Measurements from ENCODE around the gene BBLN.
"Not testable (repeated sequence)": the region's sequence is repeated elsewhere in the genome, so short reads cannot be mapped to it uniquely, and the experiment has no call there.

Gene BBLN

GRCh38 chr9:128129976-128130590 lies 30.0 kb upstream of the BBLN start:
- DNase-seq (ENCODE audit: extremely low spot score), result not testable (repeated sequence)
- POLR2A ChIA-PET, result interaction anchor here (0.6 kb wide), 1 partner anchor 29 kb away, joined by 7 read pairs; no protein-coding TSS in a partner anchor
- CTCF ChIA-PET, result interaction anchor here (2.5 to 7.4 kb wide), 2 partner anchors 12 to 15 kb away, joined by 10 to 110 read pairs; no protein-coding TSS in a partner anchor
- TF ChIP-seq, protein P1, sequence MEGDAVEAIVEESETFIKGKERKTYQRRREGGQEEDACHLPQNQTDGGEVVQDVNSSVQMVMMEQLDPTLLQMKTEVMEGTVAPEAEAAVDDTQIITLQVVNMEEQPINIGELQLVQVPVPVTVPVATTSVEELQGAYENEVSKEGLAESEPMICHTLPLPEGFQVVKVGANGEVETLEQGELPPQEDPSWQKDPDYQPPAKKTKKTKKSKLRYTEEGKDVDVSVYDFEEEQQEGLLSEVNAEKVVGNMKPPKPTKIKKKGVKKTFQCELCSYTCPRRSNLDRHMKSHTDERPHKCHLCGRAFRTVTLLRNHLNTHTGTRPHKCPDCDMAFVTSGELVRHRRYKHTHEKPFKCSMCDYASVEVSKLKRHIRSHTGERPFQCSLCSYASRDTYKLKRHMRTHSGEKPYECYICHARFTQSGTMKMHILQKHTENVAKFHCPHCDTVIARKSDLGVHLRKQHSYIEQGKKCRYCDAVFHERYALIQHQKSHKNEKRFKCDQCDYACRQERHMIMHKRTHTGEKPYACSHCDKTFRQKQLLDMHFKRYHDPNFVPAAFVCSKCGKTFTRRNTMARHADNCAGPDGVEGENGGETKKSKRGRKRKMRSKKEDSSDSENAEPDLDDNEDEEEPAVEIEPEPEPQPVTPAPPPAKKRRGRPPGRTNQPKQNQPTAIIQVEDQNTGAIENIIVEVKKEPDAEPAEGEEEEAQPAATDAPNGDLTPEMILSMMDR (IDR thresholded peaks at IDR 0.05; ENCODE audit: control extremely low read depth, extremely low read depth, low read depth, missing control alignments), result peak; percentile 39

GRCh38 chr9:128130651-128131050 lies 29.4 kb upstream of the BBLN start:
- ChIA-PET CTCF (interaction anchor here (7.4 kb wide), 1 partner anchor 15 kb away, joined by 110 read pairs; no protein-coding TSS in a partner anchor), POLR2A (interaction anchor here (0.6 kb wide), 1 partner anchor 28 kb away, joined by 7 read pairs; no protein-coding TSS in a partner anchor)
- DNase-seq (ENCODE audit: extremely low spot score), result not testable (repeated sequence)

DNA sequence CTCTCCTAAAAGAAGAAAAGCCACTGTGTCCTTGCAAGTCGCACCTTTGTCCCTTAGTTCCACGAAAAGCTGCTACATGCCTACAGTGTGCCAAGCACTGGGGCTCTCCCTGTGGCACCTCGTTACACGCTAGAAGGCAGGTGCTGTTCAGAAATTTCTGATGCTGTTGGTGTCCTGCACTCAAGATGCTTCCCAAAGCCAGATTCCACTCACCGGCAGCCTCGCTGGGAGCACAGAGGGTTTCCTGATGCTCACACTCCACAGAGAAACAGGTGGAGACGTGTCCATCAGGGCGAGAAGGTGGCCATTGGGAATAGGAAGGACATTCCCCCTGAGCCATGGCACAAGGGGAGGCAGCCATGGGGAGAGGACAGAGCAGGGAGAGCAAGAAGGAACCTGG lies 28.7 kb upstream of the BBLN start:
- POLR2A ChIA-PET, result not testable (repeated sequence)

GRCh38 chr9:128132139-128132538 lies 27.9 kb upstream of the BBLN start:
- CTCF ChIA-PET; DNase-seq (ENCODE audit: extremely low spot score); POLR2A ChIA-PET: not testable (repeated sequence)

More for the DNA sequence above, 28.7 kb upstream of the BBLN start:
- DNase-seq (ENCODE audit: extremely low spot score); CTCF ChIA-PET: not testable (repeated sequence)

GRCh38 chr9:128135561-128135960 lies 24.5 kb upstream of the BBLN start:
- CTCF ChIA-PET; POLR2A ChIA-PET; DNase-seq (ENCODE audit: extremely low spot score): not testable (repeated sequence)

DNA sequence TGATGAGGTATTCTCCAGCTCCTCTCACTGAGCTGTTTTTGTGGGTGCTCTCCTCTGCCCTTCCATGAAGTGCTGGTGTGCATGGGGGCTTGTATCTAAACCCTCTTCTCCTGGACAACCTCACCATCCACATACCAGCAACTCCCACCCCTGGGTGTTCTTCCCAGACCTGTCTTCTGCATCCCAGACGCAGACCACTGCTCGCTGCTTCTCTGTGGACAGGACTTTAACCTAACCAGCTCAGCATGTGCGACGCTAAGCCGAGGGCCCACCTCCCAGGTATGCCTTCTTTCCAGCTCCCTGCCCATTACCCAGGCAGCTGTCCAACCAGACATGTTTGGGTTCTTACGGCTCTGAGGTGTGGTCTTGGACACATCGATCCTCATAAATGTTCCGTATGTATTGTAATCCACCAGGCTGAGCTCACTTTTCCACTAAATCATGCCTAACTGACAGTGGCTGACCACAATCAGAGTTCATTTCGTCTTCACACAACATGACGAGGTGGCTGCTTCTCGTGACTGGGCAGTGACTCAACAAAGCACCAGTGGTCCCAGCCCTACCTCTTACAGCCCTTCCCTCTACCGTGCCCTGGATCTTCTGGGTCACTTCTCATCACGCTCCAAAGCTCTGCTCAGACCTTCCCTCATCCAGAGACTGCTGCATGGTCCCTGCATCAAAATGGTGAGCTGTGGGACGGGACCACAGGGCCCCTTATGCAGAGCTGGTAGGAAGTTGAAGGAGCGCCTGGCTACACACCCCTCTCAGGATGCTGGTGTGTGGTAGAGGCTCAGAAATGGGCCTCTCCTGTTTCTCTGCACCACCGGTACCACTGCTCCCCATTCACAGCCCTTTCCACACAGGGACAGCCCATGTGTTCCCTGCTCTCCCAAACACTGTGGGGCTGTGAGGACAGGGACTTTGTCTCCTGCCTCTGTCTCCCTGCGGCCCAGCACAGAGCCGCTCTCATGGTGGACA lies 23.0 kb upstream of the BBLN start:
- POLR2A ChIA-PET, result no interaction called here
- no peak for DNase-seq (ENCODE audit: extremely low spot score)
- TF ChIP-seq, protein P1 (IDR thresholded peaks at IDR 0.05; ENCODE audit: control extremely low read depth, extremely low read depth, low read depth, missing control alignments), result no peak
- CTCF ChIA-PET, result interaction anchor here (1.0 to 1.8 kb wide), 5 partner anchors 9 to 195 kb away, joined by 3 to 10 read pairs (median 4); partner anchors contain the start of gene CIZ1

DNA sequence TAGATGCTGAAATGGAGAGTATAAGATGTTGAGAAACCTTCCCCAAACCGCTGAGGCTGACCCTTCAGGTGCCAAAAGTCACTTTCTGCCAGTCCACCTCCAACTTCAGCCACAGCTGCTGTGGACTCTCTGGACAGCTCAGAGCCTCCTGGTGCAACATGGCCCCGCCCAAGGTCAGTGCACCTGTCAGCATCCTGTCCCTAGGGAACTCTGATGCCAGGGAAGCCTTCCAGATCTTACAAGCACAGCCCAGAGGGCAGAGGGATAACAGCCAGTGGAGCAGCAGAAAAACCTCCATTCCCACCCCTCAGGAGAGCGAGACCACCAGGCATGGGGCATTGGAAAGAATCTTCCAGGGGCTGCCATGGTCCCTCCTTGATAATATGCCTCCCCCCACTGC lies 22.1 kb upstream of the BBLN start:
- no peak for DNase-seq (ENCODE audit: extremely low spot score)
- CTCF ChIA-PET, result interaction anchor here (1.3 kb wide), 1 partner anchor 10 kb away, joined by 3 read pairs; no protein-coding TSS in a partner anchor
- TF ChIP-seq, protein P1 (IDR thresholded peaks at IDR 0.05; ENCODE audit: control extremely low read depth, extremely low read depth, low read depth, missing control alignments), result no peak
- POLR2A ChIA-PET, result no interaction called here

DNA sequence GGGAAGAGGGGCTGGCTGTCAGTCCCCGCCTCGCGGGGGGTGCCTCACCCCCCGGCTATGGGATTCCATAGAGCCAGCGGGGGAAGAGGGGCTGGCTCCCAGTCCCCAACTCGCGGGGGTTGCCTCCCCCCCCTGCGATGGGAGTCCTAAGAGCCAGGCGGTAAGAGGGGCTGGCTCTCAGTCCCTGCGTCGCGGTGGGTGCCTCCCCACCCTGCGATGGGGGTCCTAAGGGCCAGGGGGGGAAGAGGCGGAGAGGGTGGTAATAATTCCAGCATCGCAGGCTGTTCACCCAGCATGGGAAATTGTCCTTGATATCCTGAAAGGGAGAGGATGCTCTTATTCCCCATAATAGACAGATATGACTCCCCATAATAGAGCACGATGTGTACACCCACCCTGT lies 20.4 kb upstream of the BBLN start:
- CTCF ChIA-PET, result no interaction called here

More for the DNA sequence above, 20.4 kb upstream of the BBLN start:
- POLR2A ChIA-PET, result no interaction called here
- TF ChIP-seq, protein P1 (IDR thresholded peaks at IDR 0.05; ENCODE audit: control extremely low read depth, extremely low read depth, low read depth, missing control alignments), result no peak
- DNase-seq (ENCODE audit: extremely low spot score), result no peak

Data from GM10248 (cell line).